ENCODE measurements around the gene FAM234B. TPM values are rescaled to one million over a fixed set of nuclear protein-coding genes. Genes with fewer than 3 reads are reported as not detected.

Gene FAM234B
- total and polyA plus RNA-seq, 2 experiments from 2014 or later = 9.5 to 21.1 TPM

GRCh38 chr12:13073173-13073572 lies 29.0 kb downstream of the FAM234B start:
- H3K4me1 ChIP-seq (ENCODE audit: insufficient read depth) = no peaks in the 10 kb centered on the region
- H3K4me3 Mint-ChIP-seq = no peak overlapping the region
- H4K20me1 ChIP-seq (replicated peaks; ENCODE audit: insufficient read depth) = no peaks in the 10 kb centered on the region; the same call in 1 of the 2 replicates
- peaks cover 8% of the 10 kb centered on the region; the same call in 1 of the 2 replicates for H3K36me3 ChIP-seq (ENCODE audit: insufficient read depth)
- H3K27ac Mint-ChIP-seq = no peak overlapping the region
- H3K79me2 ChIP-seq (replicated peaks; ENCODE audit: insufficient read depth) = no peaks in the 10 kb centered on the region
- H3K27ac ChIP-seq (ENCODE audit: low read depth) = no peak overlapping the region
- H3K27me3 Mint-ChIP-seq (ENCODE audit: insufficient read depth, low read depth, poor library complexity) = peaks cover 8% of the 10 kb centered on the region
- DNase-seq (ENCODE audit: low spot score) = no peak
- no peak overlapping the region for H3K4me2 ChIP-seq
- H2AFZ ChIP-seq = no peak overlapping the region
- H3F3A ChIP-seq (replicated peaks; ENCODE audit: low read depth) = no peaks in the 10 kb centered on the region
- no peak overlapping the region for H3K4me3 ChIP-seq
- H3K36me3 Mint-ChIP-seq (ENCODE audit: low read depth) = peaks cover 48% of the 10 kb centered on the region
- H3K9me3 Mint-ChIP-seq = no peaks in the 10 kb centered on the region
- H3K4me1 Mint-ChIP-seq = peaks cover 8% of the 10 kb centered on the region; the same call in 2 of the 3 replicates
- ATAC-seq = no peak
- no peaks in the 10 kb centered on the region for H3K9me2 ChIP-seq (ENCODE audit: insufficient read depth)
- no peaks in the 10 kb centered on the region for H3K27me3 ChIP-seq (ENCODE audit: insufficient read depth)
- TF ChIP-seq CREB1 (CRISPR knock-in tag; IDR thresholded peaks at IDR 0.05; ENCODE audit: low read depth) (no peak), ETS1 (IDR thresholded peaks at IDR 0.05) (no peak), ZNF331 (CRISPR knock-in tag; IDR thresholded peaks at IDR 0.05; ENCODE audit: low read depth) (no peak), ZNF114 (CRISPR knock-in tag; IDR thresholded peaks at IDR 0.05) (no peak), POLR2AphosphoS5 (IDR thresholded peaks at IDR 0.05; ENCODE audit: low read depth) (no peak), ZNF462 (CRISPR knock-in tag; IDR thresholded peaks at IDR 0.05) (no peak)

All from GM23338 (cell line).